K562 (cell line): ENCODE results near the gene KAT5. TPM values are rescaled to one million over a fixed set of nuclear protein-coding genes. Genes with fewer than 3 reads are reported as not detected.
"Not testable (repeated sequence)": the region's sequence is repeated elsewhere in the genome, so short reads cannot be mapped to it uniquely, and the experiment has no call there.

Source experiments
- ATAC-seq: fragments of 200-7000 bp; cut with Tn5 transposase; 3 replicates; pipeline ENCODE4 v1.9.1; 2020; ENCODE audit warnings: moderate library complexity
- BruUV-seq: library from RNA; stranded (reverse); fragments of 400-500 nt; replicated peaks from 2 replicates; lab custom pipeline; 2021; lab: Mats Ljungman, UMichigan
- CTCF ChIA-PET: fragments of 300-600 bp; formaldehyde crosslinking; extraction: SDS; loops from one replicate; lab custom pipeline; 2021; ENCODE audit warnings: low intra/inter-chr PET ratio; lab: Yijun Ruan, JAX
- POLR2A ChIA-PET: fragments of 300-600, 350-650 bp; sonication (Branson Sonifier 250); formaldehyde crosslinking; extraction: SDS; loops from one replicate; lab custom pipeline; 2021; ENCODE audit warnings: antibody characterized with exemption, inconsistent platforms; lab: Yijun Ruan, JAX
- DNase-seq, 4 experiments: peaks; one replicate each; pipeline versions ENCODE4 v3.0.0 to v3.0.0-alpha.2; 2011 to 2018; ENCODE audit warnings: low spot score in 3 of 4, mixed read lengths in 3 of 4; ENCODE audit errors: extremely low read depth in 1 of 4
- FAIRE-seq: peaks from 2 replicates; lab custom pipeline; 2011; peaks lifted over from hg19 to GRCh38; lab: Jason Lieb, UNC
- H2AFZ ChIP-seq: 2 replicates; pipeline ENCODE4 v1.6.0; 2011; ENCODE audit warnings: low read depth, low read length, control low read depth, inconsistent platforms
- H3K27ac ChIP-seq: fragments of 200-600 bp; 3 replicates; pipeline ENCODE4 v1.8.0; 2011; ENCODE audit warnings: low read depth, mild to moderate bottlenecking, control low read depth, inconsistent platforms, low read length, moderate library complexity, mixed read lengths; ENCODE audit errors: extremely low read depth
- H3K27me3 ChIP-seq, 2 experiments: fragments of 300-600 bp in 1 of 2; 2 replicates in 1 of 2; 3 replicates in 1 of 2; pipeline versions ENCODE4 v1.6.0 to v1.8.0; 2011; ENCODE audit warnings: inconsistent platforms in 2 of 2, low read length in 2 of 2, mild to moderate bottlenecking in 1 of 2, mixed read lengths in 1 of 2, moderate library complexity in 1 of 2; ENCODE audit not compliant: control insufficient read depth in 2 of 2, insufficient read depth in 2 of 2
- H3K36me3 ChIP-seq: fragments of 300-600 bp; 3 replicates; pipeline ENCODE4 v1.8.0; 2011; ENCODE audit warnings: mild to moderate bottlenecking, low read length, inconsistent platforms; ENCODE audit not compliant: control insufficient read depth, insufficient read depth
- H3K4me1 ChIP-seq, 2 experiments: fragments of 200-600 bp in 1 of 2; replicated peaks in 1 of 2; 2 replicates in 1 of 2; 3 replicates in 1 of 2; pipeline versions ENCODE4 v1.5.1 to v1.8.0; 2011; ENCODE audit warnings: inconsistent platforms in 2 of 2, low read length in 2 of 2, mild to moderate bottlenecking in 1 of 2, mixed read lengths in 1 of 2, moderate library complexity in 1 of 2; ENCODE audit not compliant: control insufficient read depth in 2 of 2, insufficient read depth in 2 of 2
- H3K4me2 ChIP-seq: 2 replicates; pipeline ENCODE4 v1.6.1; 2011; ENCODE audit warnings: low read length, control low read depth, inconsistent platforms, mixed read lengths; ENCODE audit not compliant: insufficient read depth
- H3K4me3 ChIP-seq: fragments of 200-600 bp; sonication (generic), shearing (Covaris generic); 2 replicates; pipeline ENCODE4 v1.5.1; 2016; ENCODE audit warnings: control low read depth, inconsistent platforms
- H3K79me2 ChIP-seq: fragments of 200-600 bp; 3 replicates; pipeline ENCODE4 v1.8.0; 2011; ENCODE audit warnings: low read length, inconsistent platforms; ENCODE audit not compliant: control insufficient read depth, insufficient read depth
- H3K9ac ChIP-seq, 2 experiments: 2 replicates each; pipeline versions ENCODE4 v1.6.0 to v1.6.1; 2011; ENCODE audit warnings: low read depth in 2 of 2, low read length in 2 of 2, control low read depth in 1 of 2, inconsistent platforms in 1 of 2, mild to moderate bottlenecking in 1 of 2, mixed read lengths in 1 of 2; ENCODE audit not compliant: insufficient read depth in 1 of 2
- H3K9me1 ChIP-seq: one replicate; pipeline ENCODE4 v1.6.0; 2011; ENCODE audit warnings: inconsistent platforms, mild to moderate bottlenecking, low read length, moderate library complexity; ENCODE audit not compliant: control insufficient read depth, insufficient read depth
- H3K9me3 ChIP-seq: replicated peaks from 2 replicates; pipeline ENCODE4 v1.5.1; 2011; ENCODE audit warnings: low read depth, low read length, inconsistent platforms; ENCODE audit not compliant: control insufficient read depth, insufficient read depth
- H4K20me1 ChIP-seq: replicated peaks from 2 replicates; pipeline ENCODE4 v1.6.1; 2011; ENCODE audit warnings: low read length, inconsistent platforms, mixed read lengths; ENCODE audit not compliant: control insufficient read depth, insufficient read depth
- ATF1 ChIP-seq, 2 experiments: fragments of 450-650 bp in 1 of 2; IDR thresholded peaks; 2 replicates each; pipeline ENCODE4 v1.6.1; 2016; ENCODE audit warnings: missing compliant biosample characterization in 1 of 2, missing genetic modification characterization in 1 of 2
- ATF7 ChIP-seq: fragments of 450-650 bp; IDR thresholded peaks from 2 replicates; pipeline ENCODE4 v1.7.1; 2014; ENCODE audit warnings: mild to moderate bottlenecking, moderate library complexity
- CREM ChIP-seq: IDR thresholded peaks from 2 replicates; pipeline ENCODE4 v1.6.1; 2014; ENCODE audit warnings: antibody characterized with exemption, low read depth
- CXXC5 ChIP-seq: fragments of 250-450 bp; sonication (Bioruptor Pico); IDR thresholded peaks from 2 replicates; pipeline ENCODE4 v1.8.0; 2022; ENCODE audit warnings: inconsistent platforms, mild to moderate bottlenecking, moderate library complexity
- GATA2 ChIP-seq: sonication (generic); formaldehyde crosslinking; IDR thresholded peaks from 2 replicates; pipeline ENCODE4 v1.4.0; 2020; ENCODE audit warnings: mild to moderate bottlenecking, missing genetic modification reagents
- HOXB6 ChIP-seq: fragments of 250-450 bp; sonication (Bioruptor Pico); IDR thresholded peaks from 2 replicates; pipeline ENCODE4 v1.5.1; 2022; ENCODE audit warnings: mild to moderate bottlenecking, borderline replicate concordance
- L3MBTL2 ChIP-seq: fragments of 450-650 bp; IDR thresholded peaks from 2 replicates; pipeline ENCODE4 v1.6.1; 2016; ENCODE audit warnings: mild to moderate bottlenecking, moderate library complexity
- NONO ChIP-seq, 2 experiments: fragments of 200-400 bp in 1 of 2; fragments of 450-650 bp in 1 of 2; formaldehyde crosslinking in 1 of 2; IDR thresholded peaks; 2 replicates each; pipeline ENCODE4 v1.6.1; 2017; ENCODE audit warnings: low read depth in 2 of 2, mild to moderate bottlenecking in 2 of 2, moderate library complexity in 2 of 2, low read length in 1 of 2
- RFX1 ChIP-seq: fragments of 450-650 bp; IDR thresholded peaks from 2 replicates; pipeline ENCODE4 v1.6.1; 2016; ENCODE audit warnings: mild to moderate bottlenecking, moderate library complexity
- SMAD4 ChIP-seq: fragments of 250-450 bp; sonication (Bioruptor Pico); conservative IDR thresholded peaks from 2 replicates; pipeline ENCODE4 v1.8.0; 2021; ENCODE audit warnings: inconsistent platforms, mild to moderate bottlenecking, moderate library complexity
- STAG1 ChIP-seq: sonication (generic); formaldehyde crosslinking; IDR thresholded peaks from 2 replicates; pipeline ENCODE4 v1.5.0; 2020; ENCODE audit warnings: missing genetic modification reagents, borderline replicate concordance
- WGBS: fragments of 100-300 bp; shearing (Covaris generic); methylation state at CpG from one replicate; pipeline ENCODE4 v1.1.6; 2016; ENCODE audit warnings: low coverage, mixed read lengths; ENCODE audit not compliant: insufficient coverage; ENCODE audit errors: missing lambda C conversion rate; 5-methylcytosine and 5-hydroxymethylcytosine counted together
- in situ Hi-C: fragments of 300-500 bp; cut with MboI; formaldehyde crosslinking; loops from 4 replicates; pipeline ENCODE4 v1.15.0; 2018; ENCODE audit warnings: inconsistent platforms, mixed read lengths
- intact Hi-C: fragments of 100-400 bp; cut with micrococcal nuclease; formaldehyde crosslinking; loops from 2 replicates; pipeline ENCODE4 v1.14.2; 2022
- polyA plus RNA-seq, 8 experiments: library from polyadenylated mRNA; depleted of rRNA in 4 of 8; stranded (reverse) in 5 of 8; unstranded in 3 of 8; fragments of >200 nt; fragmentation: Nextera tagmentation in 2 of 8; fragmentation: Illumina TruSeq in 1 of 8; extraction: Ambion mirVana in 2 of 8; extraction: Trizol in 1 of 8; gene quantifications; 2 replicates each; pipeline versions ENCODE4 v1.2.1 to v1.2.3, GENCODE V29; 2011 to 2014; ENCODE audit warnings: inconsistent platforms in 1 of 8, missing spikeins in 1 of 8
- total RNA-seq, 7 experiments: library from RNA; depleted of rRNA in 6 of 7; stranded (reverse); fragments of >200 nt in 6 of 7; fragmentation: Illumina TruSeq in 2 of 7; extraction: Trizol in 2 of 7; gene quantifications; 2 replicates each; pipeline versions ENCODE4 v1.2.1 to v1.2.3, GENCODE V29; 2011 to 2021; ENCODE audit warnings: low replicate concordance in 1 of 7
- TF ChIP-seq, protein P1 (sequence below), 3 experiments: IDR thresholded peaks in 2 of 3; conservative IDR thresholded peaks in 1 of 3; 2 replicates each; pipeline ENCODE4 v1.5.1; 2011 to 2012; ENCODE audit warnings: low read length in 3 of 3, mild to moderate bottlenecking in 3 of 3, control low read depth in 2 of 3, improper control_type of control experiment in 1 of 3, inconsistent platforms in 1 of 3, low read depth in 1 of 3, mixed read lengths in 1 of 3, moderate library complexity in 1 of 3; ENCODE audit not compliant: insufficient read depth in 2 of 3

The KAT5 gene
- total and polyA plus RNA-seq, 9 of the 15 experiments (the other 6 are each of a cell fraction or from before 2014, with no cell fraction given): 3.6 to 76.8 (median 52.7) TPM

GRCh38 chr11:65703846-65704245 is 8.2 kb upstream of the KAT5 start:
- H3K9me3 ChIP-seq: no peaks in the 10 kb centered on the region
- TF ChIP-seq GATA2 (CRISPR knock-in tag) (no peak), HOXB6 (no peak)
- TF ChIP-seq, all 486 proteins: peak for 0
- in situ Hi-C loops (no loop called here), intact Hi-C loops (no loop called here)
- Histone ChIP-seq H3K4me1 (0 out of 5 replicates have a peak, but pooled peaks cover 0 to 3% of the 10 kb centered on the region in 2 experiments), H3K9ac (no peak overlapping the region), H3K27me3 (peaks cover 0 to 2% of the 10 kb centered on the region in 2 experiments; a peak in 2 of 5 replicates), H3K4me3 (no peak overlapping the region), H4K20me1 (0 out of 2 replicates have a peak, but pooled peaks cover 3% of the 10 kb centered on the region), H3K4me2 (no peak overlapping the region), H3K36me3 (no peaks in the 10 kb centered on the region), H2AFZ (no peak overlapping the region), H3K9me1 (no peaks in the 10 kb centered on the region), H3K27ac (no peak overlapping the region), H3K79me2 (no peaks in the 10 kb centered on the region)
- no peak for ATAC-seq
- DNase-seq: no peak
- no peak for FAIRE-seq
- WGBS: 19% methylated on average over 4 of the region's 4 CpGs
- ChIA-PET CTCF (interaction anchor here (1.3 kb wide), 1 partner anchor 114 kb away, joined by 5 read pairs; no protein-coding TSS in a partner anchor), POLR2A (interaction anchor here (0.7 to 1.2 kb wide), 3 partner anchors 154 to 475 kb away, joined by 3 to 4 read pairs (median 4); partner anchors contain the start of gene CFL1)
- BruUV-seq: no TSS peak

- intact Hi-C loops: loop anchor here (5.0 kb wide), 1 partner anchor 69 kb away; the partner anchor contains the start of gene SIPA1
- in situ Hi-C loops; BruUV-seq; TF ChIP-seq ATF1 (CRISPR knock-in tag; IDR thresholded peaks at IDR 0.05): not testable (repeated sequence)
- TF ChIP-seq, protein P1, sequence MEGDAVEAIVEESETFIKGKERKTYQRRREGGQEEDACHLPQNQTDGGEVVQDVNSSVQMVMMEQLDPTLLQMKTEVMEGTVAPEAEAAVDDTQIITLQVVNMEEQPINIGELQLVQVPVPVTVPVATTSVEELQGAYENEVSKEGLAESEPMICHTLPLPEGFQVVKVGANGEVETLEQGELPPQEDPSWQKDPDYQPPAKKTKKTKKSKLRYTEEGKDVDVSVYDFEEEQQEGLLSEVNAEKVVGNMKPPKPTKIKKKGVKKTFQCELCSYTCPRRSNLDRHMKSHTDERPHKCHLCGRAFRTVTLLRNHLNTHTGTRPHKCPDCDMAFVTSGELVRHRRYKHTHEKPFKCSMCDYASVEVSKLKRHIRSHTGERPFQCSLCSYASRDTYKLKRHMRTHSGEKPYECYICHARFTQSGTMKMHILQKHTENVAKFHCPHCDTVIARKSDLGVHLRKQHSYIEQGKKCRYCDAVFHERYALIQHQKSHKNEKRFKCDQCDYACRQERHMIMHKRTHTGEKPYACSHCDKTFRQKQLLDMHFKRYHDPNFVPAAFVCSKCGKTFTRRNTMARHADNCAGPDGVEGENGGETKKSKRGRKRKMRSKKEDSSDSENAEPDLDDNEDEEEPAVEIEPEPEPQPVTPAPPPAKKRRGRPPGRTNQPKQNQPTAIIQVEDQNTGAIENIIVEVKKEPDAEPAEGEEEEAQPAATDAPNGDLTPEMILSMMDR (IDR thresholded peaks at IDR 0.05 in 2 of 3, conservative IDR thresholded peaks at IDR 0.05 in 1 of 3; ENCODE audit: insufficient read depth in 2 of 3, low read depth in 1 of 3, low read length in 3 of 3): peak; percentile 47 to 64 (median 51); a peak in 5 of 6 replicates
- TF ChIP-seq CREM (0 out of 2 replicates have a peak, but pooled peaks have one; percentile 27), RFX1 (peak; percentile 48), CXXC5 (CRISPR knock-in tag) (peak; percentile 20; the same call in 1 of the 2 replicates), NONO (IDR thresholded peaks at IDR 0.05; ENCODE audit: low read depth in 2 of 2, low read length in 1 of 2) (peak in 1 of 2 experiments; percentile 42; a peak in 1 of 4 replicates), SMAD4 (CRISPR knock-in tag) (peak; percentile 44; the same call in 1 of the 2 replicates), ATF7 (peak; percentile 53; the same call in 1 of the 2 replicates), ATF1 (tag; IDR thresholded peaks at IDR 0.05) (peak; percentile 31; the same call in 1 of the 2 replicates), STAG1 (CRISPR knock-in tag) (peak; percentile 15; the same call in 1 of the 2 replicates), L3MBTL2 (peak; percentile 31; the same call in 1 of the 2 replicates)
Observed at GRCh38 chr11:65706303-65706763, 5.7 kb upstream of the KAT5 start.

More at GRCh38 chr11:65706303-65706763, 5.7 kb upstream of the KAT5 start:
- not testable (repeated sequence) for H3K4me3 ChIP-seq, H3K9me3 ChIP-seq, H4K20me1 ChIP-seq, H3K27me3 ChIP-seq, H3K27ac ChIP-seq, H3K36me3 ChIP-seq, H3K79me2 ChIP-seq, H3K9ac ChIP-seq, H3K9me1 ChIP-seq, FAIRE-seq
- ATAC-seq (0 out of 3 replicates have a peak, but pooled peaks have one; percentile 26), DNase-seq (peak in 1 of 4 experiments; percentile 58)
- 30% methylated on average over 14 of the region's 14 CpGs for WGBS
- ChIA-PET POLR2A (interaction anchor here (0.8 to 1.1 kb wide), 3 partner anchors 18 to 146 kb away, joined by 3 read pairs; no protein-coding TSS in a partner anchor), CTCF (interaction anchor here (0.6 to 2.2 kb wide), 4 partner anchors 112 to 282 kb away, joined by 3 to 15 read pairs (median 4); no protein-coding TSS in a partner anchor)
- Histone ChIP-seq H3K4me2 (peak overlapping the region; percentile 46), H3K4me1 (peaks cover 11 to 15% of the 10 kb centered on the region in 2 experiments), H2AFZ (peak overlapping the region; percentile 82)
